GM23338 (cell line): ENCODE data around the gene OSBPL1A.

Experiments
- CREB1 ChIP-seq: fragments of 250-450 bp; sonication (Bioruptor Pico); IDR thresholded peaks from 2 replicates; pipeline ENCODE4 v1.5.0; 2020; ENCODE audit warnings: low read depth, mild to moderate bottlenecking, moderate library complexity
- ETS1 ChIP-seq: IDR thresholded peaks from 2 replicates; pipeline ENCODE4 v1.6.1; 2016; ENCODE audit warnings: antibody characterized with exemption
- EZH2 ChIP-seq: fragments of 200-600 bp; sonication (generic); IDR thresholded peaks from one replicate; pipeline ENCODE4 v1.8.0; 2017; ENCODE audit warnings: antibody characterized with exemption, mild to moderate bottlenecking, low read depth; ENCODE audit not compliant: unreplicated experiment
- EZH2phosphoT487 ChIP-seq: fragments of 200-600 bp; sonication (generic); IDR thresholded peaks from one replicate; pipeline ENCODE4 v1.8.1; 2018; ENCODE audit warnings: antibody characterized with exemption; ENCODE audit not compliant: unreplicated experiment
- JUNB ChIP-seq: IDR thresholded peaks from one replicate; pipeline ENCODE4 v1.6.1; 2016; ENCODE audit warnings: antibody characterized with exemption; ENCODE audit not compliant: unreplicated experiment
- NANOG ChIP-seq: IDR thresholded peaks from 2 replicates; pipeline ENCODE4 v1.6.1; 2016; ENCODE audit warnings: antibody characterized with exemption, borderline replicate concordance
- POLR2AphosphoS5 ChIP-seq: IDR thresholded peaks from 2 replicates; pipeline ENCODE4 v1.6.1; 2016; ENCODE audit warnings: antibody characterized with exemption, low read depth
- REST ChIP-seq: IDR thresholded peaks from one replicate; pipeline ENCODE4 v1.6.1; 2018; ENCODE audit warnings: antibody characterized with exemption; ENCODE audit not compliant: unreplicated experiment
- STAT1 ChIP-seq: IDR thresholded peaks from one replicate; pipeline ENCODE4 v1.6.1; 2016; ENCODE audit warnings: antibody characterized with exemption; ENCODE audit not compliant: unreplicated experiment
- ZNF114 ChIP-seq: fragments of 250-450 bp; sonication (Bioruptor Pico); IDR thresholded peaks from 2 replicates; pipeline ENCODE4 v1.5.0; 2020; ENCODE audit warnings: mild to moderate bottlenecking, moderate library complexity
- ZNF331 ChIP-seq: fragments of 250-450 bp; sonication (Bioruptor Pico); IDR thresholded peaks from 2 replicates; pipeline ENCODE4 v1.5.0; 2020; ENCODE audit warnings: low read depth, mild to moderate bottlenecking, moderate library complexity
- ZNF462 ChIP-seq: fragments of 250-450 bp; sonication (Bioruptor Pico); IDR thresholded peaks from 2 replicates; pipeline ENCODE4 v1.5.0; 2020; ENCODE audit warnings: mild to moderate bottlenecking, moderate library complexity
- TF ChIP-seq, protein P1 (sequence below), 2 experiments: fragments of 200-600 bp in 1 of 2; sonication (generic) in 1 of 2; conservative IDR thresholded peaks; 2 replicates each; pipeline versions ENCODE4 v1.5.1 to v1.6.1; 2016 to 2017; ENCODE audit warnings: antibody characterized with exemption in 2 of 2, low read depth in 2 of 2, mild to moderate bottlenecking in 2 of 2, moderate library complexity in 1 of 2

- TF ChIP-seq, protein P1, sequence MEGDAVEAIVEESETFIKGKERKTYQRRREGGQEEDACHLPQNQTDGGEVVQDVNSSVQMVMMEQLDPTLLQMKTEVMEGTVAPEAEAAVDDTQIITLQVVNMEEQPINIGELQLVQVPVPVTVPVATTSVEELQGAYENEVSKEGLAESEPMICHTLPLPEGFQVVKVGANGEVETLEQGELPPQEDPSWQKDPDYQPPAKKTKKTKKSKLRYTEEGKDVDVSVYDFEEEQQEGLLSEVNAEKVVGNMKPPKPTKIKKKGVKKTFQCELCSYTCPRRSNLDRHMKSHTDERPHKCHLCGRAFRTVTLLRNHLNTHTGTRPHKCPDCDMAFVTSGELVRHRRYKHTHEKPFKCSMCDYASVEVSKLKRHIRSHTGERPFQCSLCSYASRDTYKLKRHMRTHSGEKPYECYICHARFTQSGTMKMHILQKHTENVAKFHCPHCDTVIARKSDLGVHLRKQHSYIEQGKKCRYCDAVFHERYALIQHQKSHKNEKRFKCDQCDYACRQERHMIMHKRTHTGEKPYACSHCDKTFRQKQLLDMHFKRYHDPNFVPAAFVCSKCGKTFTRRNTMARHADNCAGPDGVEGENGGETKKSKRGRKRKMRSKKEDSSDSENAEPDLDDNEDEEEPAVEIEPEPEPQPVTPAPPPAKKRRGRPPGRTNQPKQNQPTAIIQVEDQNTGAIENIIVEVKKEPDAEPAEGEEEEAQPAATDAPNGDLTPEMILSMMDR (conservative IDR thresholded peaks at IDR 0.05; ENCODE audit: low read depth in 2 of 2): no peak
- TF ChIP-seq POLR2AphosphoS5: no peak
- no peak for TF ChIP-seq EZH2
- TF ChIP-seq EZH2phosphoT487: no peak
- no peak for TF ChIP-seq CREB1 (CRISPR knock-in tag)
- TF ChIP-seq NANOG: no peak
- no peak for TF ChIP-seq REST
- TF ChIP-seq JUNB: no peak
- no peak for TF ChIP-seq ZNF462 (CRISPR knock-in tag)
- no peak for TF ChIP-seq ETS1
- TF ChIP-seq STAT1: no peak
- no peak for TF ChIP-seq ZNF331 (CRISPR knock-in tag)
- TF ChIP-seq ZNF114 (CRISPR knock-in tag): no peak
Measured at GRCh38 chr18:24342347-24342746, 55.3 kb downstream of the OSBPL1A start.
